ENCODE measurements around the gene CSF3.

The CSF3 gene

GRCh38 chr17:40063187-40063771, 48.0 kb downstream of the CSF3 start:
- DNase-seq, result peak; percentile 35

GRCh38 chr17:40063901-40064531, 48.8 kb downstream of the CSF3 start:
- DNase-seq, result no peak

- no peak for DNase-seq
These were observed 49.9 kb downstream of the CSF3 start for GRCh38 chr17:40064971-40065768.

GRCh38 chr17:40065769-40066510, 50.7 kb downstream of the CSF3 start:
- DNase-seq, result no peak

Measured in CD4-positive, alpha-beta T cell treated with Interleukin-17A for 1 hour (primary cell).